H9 (cell line): ENCODE results near the gene RGL2. TPM values are rescaled to one million over a fixed set of nuclear protein-coding genes. Genes with fewer than 3 reads are reported as not detected.
"Not testable (repeated sequence)": the region's sequence is repeated elsewhere in the genome, so short reads cannot be mapped to it uniquely, and the experiment has no call there.

Experiments used
- DNase-seq: peaks from one replicate; pipeline ENCODE4 v3.0.0-alpha.2; 2017
- H2AFZ ChIP-seq: one replicate; pipeline ENCODE4 v1.6.1; 2013; ENCODE audit warnings: mild to moderate bottlenecking, low read length, control low read depth, moderate library complexity
- H2AK5ac ChIP-seq: 2 replicates; pipeline ENCODE4 v1.6.1; 2013; ENCODE audit warnings: low read length, control low read depth, mixed read lengths; ENCODE audit not compliant: insufficient read length
- H2BK120ac ChIP-seq: one replicate; pipeline ENCODE4 v1.6.1; 2013; ENCODE audit warnings: low read depth, mild to moderate bottlenecking, low read length, control low read depth, inconsistent platforms; ENCODE audit not compliant: poor library complexity, severe bottlenecking
- H2BK12ac ChIP-seq: 2 replicates; pipeline ENCODE4 v1.6.1; 2013; ENCODE audit warnings: low read length, control low read depth, mixed read lengths, low read depth; ENCODE audit not compliant: insufficient read length
- H2BK15ac ChIP-seq: 2 replicates; pipeline ENCODE4 v1.6.1; 2013; ENCODE audit warnings: low read depth, low read length, control low read depth
- H2BK20ac ChIP-seq: one replicate; pipeline ENCODE4 v1.6.1; 2013; ENCODE audit warnings: low read depth, mild to moderate bottlenecking, low read length, control low read depth, inconsistent platforms; ENCODE audit not compliant: poor library complexity, severe bottlenecking
- H2BK5ac ChIP-seq: 2 replicates; pipeline ENCODE4 v1.6.1; 2013; ENCODE audit warnings: low read length, control low read depth, mixed read lengths; ENCODE audit not compliant: insufficient read length
- H3K14ac ChIP-seq: 2 replicates; pipeline ENCODE4 v1.6.1; 2013; ENCODE audit warnings: low read length, control low read depth; ENCODE audit not compliant: insufficient read depth
- H3K18ac ChIP-seq: 2 replicates; pipeline ENCODE4 v1.6.1; 2013; ENCODE audit warnings: low read depth, mild to moderate bottlenecking, mixed read lengths, low read length, control low read depth; ENCODE audit not compliant: insufficient read length
- H3K23ac ChIP-seq: 2 replicates; pipeline ENCODE4 v1.6.1; 2013; ENCODE audit warnings: low read length, control low read depth, mixed read lengths, low read depth; ENCODE audit not compliant: insufficient read length
- H3K23me2 ChIP-seq: 2 replicates; pipeline ENCODE4 v1.6.1; 2013; ENCODE audit warnings: low read depth, mild to moderate bottlenecking, mixed read lengths, low read length, control low read depth; ENCODE audit not compliant: insufficient read length, poor library complexity, severe bottlenecking
- H3K27ac ChIP-seq: 2 replicates; pipeline ENCODE4 v1.5.1; 2013; ENCODE audit warnings: low read length, control low read depth, mixed read lengths, low read depth; ENCODE audit not compliant: insufficient read length
- H3K27me3 ChIP-seq: 2 replicates; pipeline ENCODE4 v1.6.1; 2013; ENCODE audit warnings: low read length, control low read depth, inconsistent platforms; ENCODE audit not compliant: insufficient read depth
- H3K4ac ChIP-seq: 2 replicates; pipeline ENCODE4 v1.6.1; 2013; ENCODE audit warnings: low read depth, mild to moderate bottlenecking, control low read depth, inconsistent platforms, low read length, moderate library complexity
- H3K4me1 ChIP-seq: 2 replicates; pipeline ENCODE4 v1.6.1; 2013; ENCODE audit warnings: low read length, control low read depth, inconsistent platforms; ENCODE audit not compliant: insufficient read depth
- H3K4me2 ChIP-seq: 2 replicates; pipeline ENCODE4 v1.6.1; 2013; ENCODE audit warnings: low read length, control low read depth, mixed read lengths; ENCODE audit not compliant: insufficient read length, insufficient read depth
- H3K56ac ChIP-seq: 2 replicates; pipeline ENCODE4 v1.6.1; 2013; ENCODE audit warnings: low read depth, mild to moderate bottlenecking, mixed read lengths, low read length, control low read depth; ENCODE audit not compliant: insufficient read length
- H3K79me1 ChIP-seq: 2 replicates; pipeline ENCODE4 v1.6.1; 2013; ENCODE audit warnings: low read depth, mild to moderate bottlenecking, moderate library complexity, low read length, control low read depth, inconsistent platforms; ENCODE audit not compliant: insufficient read depth, poor library complexity, severe bottlenecking
- H3K79me2 ChIP-seq: 2 replicates; pipeline ENCODE4 v1.6.1; 2013; ENCODE audit warnings: low read length, control low read depth, inconsistent platforms; ENCODE audit not compliant: insufficient read depth
- H3K9ac ChIP-seq: 2 replicates; pipeline ENCODE4 v1.6.1; 2013; ENCODE audit warnings: low read length, control low read depth, mixed read lengths; ENCODE audit not compliant: insufficient read length; ENCODE audit errors: extremely low read depth
- H3K9me3 ChIP-seq: one replicate; pipeline ENCODE4 v1.6.1; 2013; ENCODE audit warnings: low read depth, low read length, inconsistent platforms; ENCODE audit not compliant: control insufficient read depth
- H3T11ph ChIP-seq: one replicate; pipeline ENCODE4 v1.6.1; 2013; ENCODE audit warnings: mild to moderate bottlenecking, low read length, control low read depth, inconsistent platforms
- H4K20me1 ChIP-seq: one replicate; pipeline ENCODE4 v1.6.1; 2013; ENCODE audit not compliant: control insufficient read depth, insufficient read length, insufficient read depth
- H4K5ac ChIP-seq: 2 replicates; pipeline ENCODE4 v1.6.1; 2013; ENCODE audit warnings: low read depth, mild to moderate bottlenecking, mixed read lengths, low read length, control low read depth; ENCODE audit not compliant: insufficient read length
- H4K8ac ChIP-seq: replicated peaks from 2 replicates; pipeline ENCODE4 v1.6.1; 2013; ENCODE audit warnings: low read length, control low read depth, mixed read lengths, low read depth; ENCODE audit not compliant: insufficient read length
- H4K91ac ChIP-seq: 2 replicates; pipeline ENCODE4 v1.6.1; 2013; ENCODE audit warnings: low read depth, mild to moderate bottlenecking, moderate library complexity, mixed read lengths, low read length, control low read depth; ENCODE audit not compliant: insufficient read length
- H3K27ac Mint-ChIP-seq, 3 experiments: 2 replicates in 2 of 3; 3 replicates in 1 of 3; pipeline ENCODE4 v1.8.0; 2020 to 2021; ENCODE audit warnings: mixed read lengths in 3 of 3, mild to moderate bottlenecking in 1 of 3, moderate library complexity in 1 of 3
- H3K27me3 Mint-ChIP-seq: 2 replicates; pipeline ENCODE4 v1.8.0; 2021; ENCODE audit warnings: low read depth, mild to moderate bottlenecking, moderate library complexity, mixed read lengths
- H3K36me3 Mint-ChIP-seq, 3 experiments: 2 replicates in 2 of 3; 3 replicates in 1 of 3; pipeline ENCODE4 v1.8.0; 2020 to 2021; ENCODE audit warnings: low read depth in 3 of 3, mixed read lengths in 3 of 3; ENCODE audit not compliant: insufficient read depth in 1 of 3
- H3K4me1 Mint-ChIP-seq, 2 experiments: 2 replicates each; pipeline ENCODE4 v1.8.0; 2020; ENCODE audit warnings: mixed read lengths in 2 of 2
- H3K4me3 Mint-ChIP-seq, 2 experiments: 2 replicates in 1 of 2; 3 replicates in 1 of 2; pipeline ENCODE4 v1.8.0; 2020 to 2021; ENCODE audit warnings: mild to moderate bottlenecking in 2 of 2, mixed read lengths in 2 of 2, moderate library complexity in 1 of 2
- H3K9me3 Mint-ChIP-seq, 2 experiments: 2 replicates in 1 of 2; 3 replicates in 1 of 2; pipeline ENCODE4 v1.8.0; 2020; ENCODE audit warnings: mild to moderate bottlenecking in 2 of 2, mixed read lengths in 2 of 2, moderate library complexity in 1 of 2
- WGBS: extraction: QIAGEN DNeasy Blood & Tissue Kit; methylation state at CpG from one replicate; pipeline ENCODE4 v1.1.7; 2013; ENCODE audit warnings: missing lambda C conversion rate, low lambda C conversion rate, mixed read lengths; ENCODE audit not compliant: insufficient read length; ENCODE audit errors: extremely low coverage; 5-methylcytosine and 5-hydroxymethylcytosine counted together
- total RNA-seq: library from RNA; stranded (reverse); gene quantifications from 2 replicates; pipeline ENCODE4 v1.2.1, GENCODE V29; 2021
- TF ChIP-seq, protein P1 (sequence below): fragments of 200-600 bp; sonication (generic); conservative IDR thresholded peaks from 3 replicates; pipeline ENCODE4 v1.8.0; 2021; ENCODE audit warnings: antibody characterized with exemption, mild to moderate bottlenecking

Gene RGL2
- total RNA-seq, 1 experiment from 2014 or later = 74.3 TPM

- no peak overlapping the region for H3K27ac Mint-ChIP-seq
- Histone ChIP-seq H3K79me1 (no peaks in the 10 kb centered on the region), H3K23ac (no peak overlapping the region), H3K23me2 (no peaks in the 10 kb centered on the region), H3K56ac (no peak overlapping the region), H3K79me2 (no peaks in the 10 kb centered on the region), H3K4me2 (no peak overlapping the region), H2BK15ac (no peak overlapping the region), H4K5ac (no peak overlapping the region), H3K4ac (no peak overlapping the region), H4K20me1 (no peaks in the 10 kb centered on the region), H3K27me3 (no peaks in the 10 kb centered on the region), H3K4me1 (0 out of 2 replicates have a peak, but pooled peaks cover 2% of the 10 kb centered on the region), H2BK20ac (no peak overlapping the region), H3K14ac (no peak overlapping the region), H3K27ac (no peak overlapping the region), H3K9ac (no peak overlapping the region), H3K9me3 (no peaks in the 10 kb centered on the region), H2BK5ac (no peak overlapping the region), H4K91ac (no peak overlapping the region), H2AK5ac (no peak overlapping the region), H2AFZ (no peak overlapping the region), H2BK12ac (no peak overlapping the region), H4K8ac (no peak overlapping the region), H3K18ac (no peak overlapping the region), H2BK120ac (no peak overlapping the region), H3T11ph (no peak overlapping the region)
- DNase-seq = no peak
- no peak overlapping the region for H3K4me3 Mint-ChIP-seq
- no peaks in the 10 kb centered on the region for H3K9me3 Mint-ChIP-seq
- H3K27me3 Mint-ChIP-seq = peaks cover 3% of the 10 kb centered on the region
- H3K4me1 Mint-ChIP-seq = peaks cover 13 to 15% of the 10 kb centered on the region in 2 experiments
- H3K36me3 Mint-ChIP-seq = no peaks in the 10 kb centered on the region
- no CpG with 5 or more reads among the region's 6 CpGs for WGBS
- TF ChIP-seq, protein P1, sequence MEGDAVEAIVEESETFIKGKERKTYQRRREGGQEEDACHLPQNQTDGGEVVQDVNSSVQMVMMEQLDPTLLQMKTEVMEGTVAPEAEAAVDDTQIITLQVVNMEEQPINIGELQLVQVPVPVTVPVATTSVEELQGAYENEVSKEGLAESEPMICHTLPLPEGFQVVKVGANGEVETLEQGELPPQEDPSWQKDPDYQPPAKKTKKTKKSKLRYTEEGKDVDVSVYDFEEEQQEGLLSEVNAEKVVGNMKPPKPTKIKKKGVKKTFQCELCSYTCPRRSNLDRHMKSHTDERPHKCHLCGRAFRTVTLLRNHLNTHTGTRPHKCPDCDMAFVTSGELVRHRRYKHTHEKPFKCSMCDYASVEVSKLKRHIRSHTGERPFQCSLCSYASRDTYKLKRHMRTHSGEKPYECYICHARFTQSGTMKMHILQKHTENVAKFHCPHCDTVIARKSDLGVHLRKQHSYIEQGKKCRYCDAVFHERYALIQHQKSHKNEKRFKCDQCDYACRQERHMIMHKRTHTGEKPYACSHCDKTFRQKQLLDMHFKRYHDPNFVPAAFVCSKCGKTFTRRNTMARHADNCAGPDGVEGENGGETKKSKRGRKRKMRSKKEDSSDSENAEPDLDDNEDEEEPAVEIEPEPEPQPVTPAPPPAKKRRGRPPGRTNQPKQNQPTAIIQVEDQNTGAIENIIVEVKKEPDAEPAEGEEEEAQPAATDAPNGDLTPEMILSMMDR = no peak
Observed at GRCh38 chr6:33343953-33344611, 45.3 kb upstream of the RGL2 start.

DNA sequence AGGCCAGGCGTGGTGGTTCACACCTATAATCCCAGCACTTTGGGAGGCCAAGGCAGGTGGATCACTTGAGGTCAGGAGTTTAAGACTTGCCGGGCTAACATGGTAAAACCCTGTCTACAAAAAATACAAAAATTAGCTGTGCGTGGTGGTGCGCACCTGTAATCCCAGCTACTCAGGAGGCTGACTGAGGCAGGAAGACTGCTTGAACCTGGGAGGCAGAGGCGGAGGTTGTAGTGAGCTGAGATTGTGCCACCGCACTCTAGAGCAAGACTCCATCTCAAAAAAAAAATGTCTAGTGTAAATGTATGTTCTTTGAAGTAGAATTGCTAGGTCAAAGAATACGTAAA, 44.8 kb upstream of the RGL2 start:
- not testable (repeated sequence) for H2BK5ac ChIP-seq, H2BK120ac ChIP-seq, H3K27me3 ChIP-seq, H2AFZ ChIP-seq, H3K36me3 Mint-ChIP-seq, H3K4me1 ChIP-seq, H4K20me1 ChIP-seq, H3K27ac Mint-ChIP-seq, H3K27ac ChIP-seq, H4K8ac ChIP-seq, H3K9me3 Mint-ChIP-seq, DNase-seq, H3K79me1 ChIP-seq, H2AK5ac ChIP-seq, H2BK15ac ChIP-seq, H4K91ac ChIP-seq, H3K4me3 Mint-ChIP-seq, H3K18ac ChIP-seq, H3K4ac ChIP-seq, H3K14ac ChIP-seq, H3T11ph ChIP-seq, H3K4me2 ChIP-seq, H3K79me2 ChIP-seq, H4K5ac ChIP-seq, H3K23me2 ChIP-seq, H2BK20ac ChIP-seq, H3K27me3 Mint-ChIP-seq, H3K9ac ChIP-seq, H3K9me3 ChIP-seq, H3K56ac ChIP-seq, H2BK12ac ChIP-seq, H3K23ac ChIP-seq
- H3K4me1 Mint-ChIP-seq = peaks cover 9 to 10% of the 10 kb centered on the region in 2 experiments
- WGBS = no CpG with 5 or more reads among the region's 7 CpGs
